ENCODE results near the gene PCCA.

Gene PCCA

GRCh38 chr13:100339411-100339940 lies 250.6 kb downstream of the PCCA start:
- H2BK15ac ChIP-seq (ENCODE audit: low read depth, poor library complexity, severe bottlenecking), result no peak overlapping the region
- H3K9ac ChIP-seq (ENCODE audit: low read length), result no peak overlapping the region
- no peak overlapping the region for H2AFZ ChIP-seq (ENCODE audit: low read depth, low read length)
- 98% methylated on average over 7 of the region's 8 CpGs for WGBS
- H2BK120ac ChIP-seq (ENCODE audit: low read depth, low read length), result no peak overlapping the region
- H2AK5ac ChIP-seq (ENCODE audit: low read length, severe bottlenecking), result no peak overlapping the region
- H2BK12ac ChIP-seq (ENCODE audit: low read length in 2 of 2), result no peak overlapping the region
- H3K4me3 ChIP-seq (ENCODE audit: insufficient read depth in 1 of 2, low read depth in 1 of 2, low read length in 2 of 2), result no peak overlapping the region
- H3K4me2 ChIP-seq (ENCODE audit: low read length, poor library complexity, severe bottlenecking), result no peak overlapping the region
- H2BK5ac ChIP-seq (ENCODE audit: low read depth, low read length, poor library complexity, severe bottlenecking), result no peak overlapping the region
- peaks cover 3% of the 10 kb centered on the region for H3K4me1 ChIP-seq (ENCODE audit: control insufficient read depth, insufficient read depth, low read depth, low read length)
- DNase-seq, result no peak
- H4K91ac ChIP-seq (ENCODE audit: low read length), result no peak overlapping the region
- no peak overlapping the region for H3K27ac ChIP-seq (ENCODE audit: low read length, poor library complexity, severe bottlenecking)
- H3K27me3 ChIP-seq (ENCODE audit: control insufficient read depth in 1 of 2, insufficient read depth in 1 of 2, low read length in 2 of 2), result no peaks in the 10 kb centered on the region
- H3K18ac ChIP-seq (ENCODE audit: low read depth in 1 of 2, low read length in 2 of 2), result no peak overlapping the region
- peaks cover 8% of the 10 kb centered on the region for H3K79me1 ChIP-seq (replicated peaks; ENCODE audit: low read length, poor library complexity, severe bottlenecking)
- H4K8ac ChIP-seq (ENCODE audit: low read length), result no peak overlapping the region
- no peak overlapping the region for H3K4ac ChIP-seq (ENCODE audit: low read depth in 1 of 2, low read length in 2 of 2)
- H3K36me3 ChIP-seq (ENCODE audit: control insufficient read depth in 1 of 2, insufficient read depth in 2 of 2, low read depth in 1 of 2, low read length in 2 of 2), result peaks cover 26 to 36% of the 10 kb centered on the region in 2 experiments
- no peak overlapping the region for H3K14ac ChIP-seq (ENCODE audit: low read length in 2 of 2)
- no peak overlapping the region for H3K23ac ChIP-seq (ENCODE audit: low read length in 2 of 2)
- peaks cover 13% of the 10 kb centered on the region for H3K9me3 ChIP-seq (ENCODE audit: control insufficient read depth, low read length)

- Histone ChIP-seq H3K18ac (ENCODE audit: low read depth in 1 of 2, low read length in 2 of 2) (no peak overlapping the region), H2AK5ac (ENCODE audit: low read length, severe bottlenecking) (no peak overlapping the region)
- no CpG with 5 or more reads among the region's 2 CpGs for WGBS
Measured at GRCh38 chr13:100340865-100341264, 252.0 kb downstream of the PCCA start.

GRCh38 chr13:100341327-100341726 lies 252.4 kb downstream of the PCCA start:
- Histone ChIP-seq H2BK120ac (ENCODE audit: low read depth, low read length) (no peak overlapping the region), H4K8ac (ENCODE audit: low read length) (no peak overlapping the region), H3K36me3 (ENCODE audit: control insufficient read depth in 1 of 2, insufficient read depth in 2 of 2, low read depth in 1 of 2, low read length in 2 of 2) (peaks cover 17 to 31% of the 10 kb centered on the region in 2 experiments), H2AK5ac (ENCODE audit: low read length, severe bottlenecking) (no peak overlapping the region), H3K79me1 (replicated peaks; ENCODE audit: low read length, poor library complexity, severe bottlenecking) (peaks cover 8% of the 10 kb centered on the region), H3K14ac (ENCODE audit: low read length in 2 of 2) (no peak overlapping the region), H3K27ac (ENCODE audit: low read length, poor library complexity, severe bottlenecking) (no peak overlapping the region), H3K4me2 (ENCODE audit: low read length, poor library complexity, severe bottlenecking) (no peak overlapping the region), H3K18ac (ENCODE audit: low read depth in 1 of 2, low read length in 2 of 2) (no peak overlapping the region), H3K4ac (ENCODE audit: low read depth in 1 of 2, low read length in 2 of 2) (no peak overlapping the region), H4K91ac (ENCODE audit: low read length) (no peak overlapping the region), H3K4me3 (ENCODE audit: insufficient read depth in 1 of 2, low read depth in 1 of 2, low read length in 2 of 2) (no peak overlapping the region), H2AFZ (ENCODE audit: low read depth, low read length) (no peak overlapping the region), H2BK12ac (ENCODE audit: low read length in 2 of 2) (no peak overlapping the region), H3K9me3 (ENCODE audit: control insufficient read depth, low read length) (peaks cover 16% of the 10 kb centered on the region), H3K9ac (ENCODE audit: low read length) (no peak overlapping the region), H2BK5ac (ENCODE audit: low read depth, low read length, poor library complexity, severe bottlenecking) (no peak overlapping the region), H3K27me3 (ENCODE audit: control insufficient read depth in 1 of 2, insufficient read depth in 1 of 2, low read length in 2 of 2) (no peaks in the 10 kb centered on the region), H3K23ac (ENCODE audit: low read length in 2 of 2) (no peak overlapping the region), H2BK15ac (ENCODE audit: low read depth, poor library complexity, severe bottlenecking) (no peak overlapping the region), H3K4me1 (ENCODE audit: control insufficient read depth, insufficient read depth, low read depth, low read length) (peaks cover 3% of the 10 kb centered on the region)
- 97% methylated on average over 6 of the region's 6 CpGs for WGBS
- DNase-seq, result no peak

More at GRCh38 chr13:100340865-100341264, 252.0 kb downstream of the PCCA start:
- no peak overlapping the region for H4K91ac ChIP-seq (ENCODE audit: low read length)
- H3K23ac ChIP-seq (ENCODE audit: low read length in 2 of 2), result no peak overlapping the region
- H3K4me2 ChIP-seq (ENCODE audit: low read length, poor library complexity, severe bottlenecking), result no peak overlapping the region
- H3K9me3 ChIP-seq (ENCODE audit: control insufficient read depth, low read length), result peaks cover 12% of the 10 kb centered on the region
- H3K79me1 ChIP-seq (replicated peaks; ENCODE audit: low read length, poor library complexity, severe bottlenecking), result peaks cover 11% of the 10 kb centered on the region
- H3K9ac ChIP-seq (ENCODE audit: low read length), result no peak overlapping the region
- no peak overlapping the region for H3K27ac ChIP-seq (ENCODE audit: low read length, poor library complexity, severe bottlenecking)
- no peak overlapping the region for H2BK12ac ChIP-seq (ENCODE audit: low read length in 2 of 2)
- no peaks in the 10 kb centered on the region for H3K27me3 ChIP-seq (ENCODE audit: control insufficient read depth in 1 of 2, insufficient read depth in 1 of 2, low read length in 2 of 2)
- H3K4ac ChIP-seq (ENCODE audit: low read depth in 1 of 2, low read length in 2 of 2), result no peak overlapping the region
- no peak overlapping the region for H3K14ac ChIP-seq (ENCODE audit: low read length in 2 of 2)
- no peak overlapping the region for H2BK120ac ChIP-seq (ENCODE audit: low read depth, low read length)
- H4K8ac ChIP-seq (ENCODE audit: low read length), result no peak overlapping the region
- peaks cover 21 to 31% of the 10 kb centered on the region in 2 experiments for H3K36me3 ChIP-seq (ENCODE audit: control insufficient read depth in 1 of 2, insufficient read depth in 2 of 2, low read depth in 1 of 2, low read length in 2 of 2)
- no peak overlapping the region for H2BK5ac ChIP-seq (ENCODE audit: low read depth, low read length, poor library complexity, severe bottlenecking)
- DNase-seq, result no peak
- H3K4me1 ChIP-seq (ENCODE audit: control insufficient read depth, insufficient read depth, low read depth, low read length), result peaks cover 3% of the 10 kb centered on the region
- H2AFZ ChIP-seq (ENCODE audit: low read depth, low read length), result no peak overlapping the region
- no peak overlapping the region for H3K4me3 ChIP-seq (ENCODE audit: insufficient read depth in 1 of 2, low read depth in 1 of 2, low read length in 2 of 2)
- no peak overlapping the region for H2BK15ac ChIP-seq (ENCODE audit: low read depth, poor library complexity, severe bottlenecking)

- no peaks in the 10 kb centered on the region for H3K4me1 ChIP-seq (ENCODE audit: control insufficient read depth, insufficient read depth, low read depth, low read length)
Measured at GRCh38 chr13:100344544-100344943, 255.7 kb downstream of the PCCA start.

More at GRCh38 chr13:100344544-100344943, 255.7 kb downstream of the PCCA start:
- Histone ChIP-seq H3K27me3 (ENCODE audit: control insufficient read depth in 1 of 2, insufficient read depth in 1 of 2, low read length in 2 of 2) (no peaks in the 10 kb centered on the region), H3K9me3 (ENCODE audit: control insufficient read depth, low read length) (peaks cover 16% of the 10 kb centered on the region), H2BK15ac (ENCODE audit: low read depth, poor library complexity, severe bottlenecking) (no peak overlapping the region), H3K23ac (ENCODE audit: low read length in 2 of 2) (no peak overlapping the region), H3K14ac (ENCODE audit: low read length in 2 of 2) (no peak overlapping the region), H2BK120ac (ENCODE audit: low read depth, low read length) (no peak overlapping the region), H4K91ac (ENCODE audit: low read length) (no peak overlapping the region), H3K4me3 (ENCODE audit: insufficient read depth in 1 of 2, low read depth in 1 of 2, low read length in 2 of 2) (no peak overlapping the region), H3K18ac (ENCODE audit: low read depth in 1 of 2, low read length in 2 of 2) (no peak overlapping the region), H3K79me1 (replicated peaks; ENCODE audit: low read length, poor library complexity, severe bottlenecking) (peaks cover 8% of the 10 kb centered on the region), H2BK5ac (ENCODE audit: low read depth, low read length, poor library complexity, severe bottlenecking) (no peak overlapping the region), H2AK5ac (ENCODE audit: low read length, severe bottlenecking) (no peak overlapping the region), H2AFZ (ENCODE audit: low read depth, low read length) (no peak overlapping the region), H4K8ac (ENCODE audit: low read length) (no peak overlapping the region), H3K27ac (ENCODE audit: low read length, poor library complexity, severe bottlenecking) (no peak overlapping the region), H2BK12ac (ENCODE audit: low read length in 2 of 2) (no peak overlapping the region), H3K4me2 (ENCODE audit: low read length, poor library complexity, severe bottlenecking) (no peak overlapping the region), H3K4ac (ENCODE audit: low read depth in 1 of 2, low read length in 2 of 2) (no peak overlapping the region), H3K9ac (ENCODE audit: low read length) (no peak overlapping the region), H3K36me3 (ENCODE audit: control insufficient read depth in 1 of 2, insufficient read depth in 2 of 2, low read depth in 1 of 2, low read length in 2 of 2) (peaks cover 9 to 25% of the 10 kb centered on the region in 2 experiments)
- WGBS, result 95% methylated on average over 4 of the region's 4 CpGs
- DNase-seq, result no peak

Measured in mesenchymal stem cell (in vitro differentiated cells and primary cell).